ENCODE measurements around the gene PGGHG.
"Not testable (repeated sequence)": the region's sequence is repeated elsewhere in the genome, so short reads cannot be mapped to it uniquely, and the experiment has no call there.

PGGHG gene

GRCh38 chr11:299081-299891 is 10.4 kb downstream of the PGGHG start, which contains the start of gene IFITM5:
IFITM5 (minus strand) TSS chr11:299526; CDS start chr11:299490, 36 bp downstream.
- no peak for DNase-seq

GRCh38 chr11:299951-300735 is 11.2 kb downstream of the PGGHG start:
- DNase-seq, result peak; percentile 31

GRCh38 chr11:303363-303762 is 14.4 kb downstream of the PGGHG start:
- DNase-seq, result no peak

- no peak for DNase-seq
Observed at GRCh38 chr11:304061-304506, 15.2 kb downstream of the PGGHG start.

GRCh38 chr11:304915-305843 is 16.3 kb downstream of the PGGHG start:
- DNase-seq, result peak; percentile 48

GRCh38 chr11:305844-306211 is 16.9 kb downstream of the PGGHG start:
- DNase-seq, result no peak

- no peak for DNase-seq
Observed at GRCh38 chr11:306645-307371, 17.9 kb downstream of the PGGHG start.

GRCh38 chr11:307766-308708 is 19.1 kb downstream of the PGGHG start, which contains the start of gene IFITM2:
IFITM2 (plus strand) TSS chr11:307816; CDS start chr11:308193, 377 bp downstream.
- DNase-seq, result not testable (repeated sequence)

- not testable (repeated sequence) for DNase-seq
Observed at GRCh38 chr11:308740-309665, 20.1 kb downstream of the PGGHG start.

GRCh38 chr11:309979-310572 is 21.1 kb downstream of the PGGHG start:
- DNase-seq, result not testable (repeated sequence)

GRCh38 chr11:311013-311748 is 22.3 kb downstream of the PGGHG start:
- DNase-seq, result not testable (repeated sequence)

GRCh38 chr11:312092-312816 is 23.3 kb downstream of the PGGHG start:
- no peak for DNase-seq

GRCh38 chr11:313304-313786 is 24.4 kb downstream of the PGGHG start:
- no peak for DNase-seq

- no peak for DNase-seq
Observed at GRCh38 chr11:313787-314553, 25.0 kb downstream of the PGGHG start, which contains the start of gene IFITM1. IFITM1 (plus strand) TSS chr11:314040; CDS start chr11:314171, 131 bp downstream.

- not testable (repeated sequence) for DNase-seq
Observed at GRCh38 chr11:314554-314875, 25.6 kb downstream of the PGGHG start.

GRCh38 chr11:315051-315481 is 26.1 kb downstream of the PGGHG start:
- DNase-seq, result no peak

- no peak for DNase-seq
Observed at GRCh38 chr11:315516-315994, 26.6 kb downstream of the PGGHG start.

All from NCI-H69 (cell line).